Activated T-helper 9 cell treated with anti-CD3 and anti-CD28 coated beads, Interleukin-2, amount 50 U/mL, for 16 hours (primary cell): Measurements from ENCODE around the gene LMTK2.
"Not testable (repeated sequence)": the region's sequence is repeated elsewhere in the genome, so short reads cannot be mapped to it uniquely, and the experiment has no call there.

Experiments used
- DNase-seq: peaks from one replicate; pipeline ENCODE4 v3.0.0-alpha.2; 2020; ENCODE audit warnings: low read depth

LMTK2 gene

GRCh38 chr7:98217623-98218582 is 111.2 kb downstream of the LMTK2 start:
- no peak for DNase-seq

- not testable (repeated sequence) for DNase-seq
These were observed 112.7 kb downstream of the LMTK2 start for GRCh38 chr7:98219382-98219781.

- DNase-seq: no peak
These were observed 115.2 kb downstream of the LMTK2 start for GRCh38 chr7:98221611-98222532.

DNA sequence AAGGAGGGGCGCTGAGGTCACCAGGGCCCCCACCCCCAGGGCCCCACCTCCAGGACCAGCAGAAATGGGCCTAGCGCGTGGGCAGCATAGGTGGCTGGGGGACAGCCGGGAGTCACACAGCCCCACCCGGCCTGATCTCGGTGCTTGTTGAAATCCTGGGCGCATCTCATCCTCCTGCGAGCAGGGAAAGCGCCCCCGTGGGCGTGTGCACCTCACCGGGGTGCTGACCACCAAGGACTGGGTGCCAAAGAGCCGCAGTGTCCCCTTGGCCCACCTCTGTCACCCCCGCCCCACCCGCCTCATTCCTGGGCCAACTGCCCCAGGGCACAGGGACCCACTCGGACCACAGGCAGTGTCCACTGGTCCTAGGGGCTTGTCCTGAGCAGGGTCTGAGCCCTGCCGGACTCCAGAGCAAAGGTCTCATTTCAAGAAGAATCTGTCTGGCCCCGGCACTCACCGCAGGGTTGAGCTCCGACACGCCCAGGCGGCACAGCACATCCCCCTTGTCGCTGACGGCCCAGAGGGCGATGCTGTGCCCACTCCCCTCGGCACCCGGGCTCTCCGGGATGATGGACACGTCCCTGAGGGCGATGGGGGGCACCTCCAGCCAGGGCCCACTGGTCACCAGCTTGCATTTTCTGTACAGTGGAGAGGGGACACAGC is 116.0 kb downstream of the LMTK2 start:
- DNase-seq: no peak

- DNase-seq: no peak
These were observed 116.8 kb downstream of the LMTK2 start for GRCh38 chr7:98223351-98223897.

- DNase-seq: no peak
These were observed 117.4 kb downstream of the LMTK2 start for GRCh38 chr7:98223898-98224700.

GRCh38 chr7:98224701-98225181 is 118.1 kb downstream of the LMTK2 start:
- DNase-seq: no peak

DNA sequence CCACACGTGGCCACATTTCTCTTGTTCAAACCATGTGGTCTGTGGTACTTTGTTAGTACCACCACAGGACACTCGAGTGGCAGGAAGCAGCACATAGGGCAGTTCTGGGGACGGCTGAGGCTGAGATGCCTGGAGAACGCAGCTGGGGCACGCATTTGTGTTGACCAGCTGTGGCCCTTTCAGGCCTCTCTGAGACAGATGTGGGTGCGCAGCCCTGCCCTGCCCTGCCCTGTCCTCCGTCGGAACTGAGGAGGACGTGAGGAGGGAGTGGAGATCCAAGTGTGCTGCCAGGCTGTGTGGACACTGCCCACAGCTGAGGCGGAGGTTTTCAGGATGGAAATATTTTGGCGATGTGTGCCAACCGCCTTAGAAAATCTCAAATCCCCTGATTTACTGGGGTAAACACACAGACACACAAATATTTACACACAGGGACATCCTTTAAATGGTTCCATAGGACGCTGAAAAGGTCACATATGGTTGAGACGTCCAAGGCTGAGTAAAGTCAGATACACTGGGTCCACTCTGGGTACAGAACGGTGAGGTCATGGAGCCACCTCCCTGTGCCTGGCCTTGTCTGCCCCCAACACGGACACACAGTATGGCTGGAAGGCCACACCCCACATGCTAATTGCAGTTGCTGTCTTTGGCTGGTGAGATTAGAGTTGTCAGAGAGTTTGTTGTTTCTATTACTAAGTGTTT is 119.4 kb downstream of the LMTK2 start:
- no peak for DNase-seq

DNA sequence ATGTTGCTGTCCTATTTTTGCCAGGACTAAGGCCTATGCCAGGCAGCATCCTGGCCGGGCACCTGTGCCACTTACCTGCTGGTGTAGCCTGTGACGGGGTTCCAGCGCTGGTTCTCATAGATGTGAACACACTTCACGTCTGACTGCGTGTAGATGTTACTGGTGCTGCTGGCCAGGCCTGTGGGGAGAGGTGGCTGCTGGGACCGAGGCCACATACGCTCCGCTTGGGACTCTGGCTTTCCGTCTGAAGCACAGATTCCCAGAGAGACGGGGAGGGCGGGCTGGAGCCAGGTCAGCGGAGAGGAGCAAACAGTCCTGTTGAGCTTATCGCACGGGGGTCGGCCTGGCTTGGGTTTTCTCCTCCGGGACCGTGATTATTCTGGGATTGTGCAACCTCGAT is 121.3 kb downstream of the LMTK2 start:
- DNase-seq: no peak

GRCh38 chr7:98228801-98229200 is 122.1 kb downstream of the LMTK2 start:
- DNase-seq: no peak

GRCh38 chr7:98229441-98229840 is 122.8 kb downstream of the LMTK2 start:
- DNase-seq: no peak

DNA sequence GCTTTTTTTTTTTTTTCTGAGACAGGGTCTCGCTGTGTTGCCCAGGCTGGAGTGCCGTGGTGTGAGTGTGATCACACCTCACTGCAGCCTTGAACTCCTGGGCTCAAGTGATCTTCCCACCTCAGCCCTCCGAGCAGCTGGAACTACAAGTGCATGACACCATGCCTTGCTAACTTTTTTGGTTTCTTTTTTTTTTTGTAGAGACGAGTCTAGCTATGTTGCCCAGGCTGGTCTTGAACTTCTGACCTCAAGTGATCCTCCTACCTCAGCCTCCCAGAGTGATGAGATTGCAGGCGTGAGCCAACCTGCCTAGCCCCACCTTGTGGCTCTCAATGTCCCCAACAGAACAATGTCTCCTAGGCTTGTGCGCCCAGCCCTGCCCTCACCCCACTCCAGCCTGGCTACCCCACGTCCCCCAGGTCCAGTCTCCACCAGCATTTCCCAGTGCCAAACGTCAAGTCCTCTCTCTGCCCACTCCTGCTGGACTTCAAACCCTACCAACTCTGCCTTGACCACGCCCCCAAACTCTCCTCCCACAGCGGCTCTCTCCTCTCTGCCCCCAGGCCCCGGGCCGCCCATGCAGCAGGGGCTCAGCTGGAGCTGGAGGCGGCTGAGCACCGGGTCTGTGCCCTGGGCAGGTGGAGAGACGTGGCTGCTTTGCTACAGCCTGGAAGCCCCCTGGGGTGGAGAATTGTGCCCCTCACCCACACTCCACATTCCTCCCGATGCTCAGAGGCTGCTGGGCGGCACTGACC is 123.5 kb downstream of the LMTK2 start:
- no peak for DNase-seq

- DNase-seq: no peak
These were observed 124.2 kb downstream of the LMTK2 start for GRCh38 chr7:98230746-98231471.

DNA sequence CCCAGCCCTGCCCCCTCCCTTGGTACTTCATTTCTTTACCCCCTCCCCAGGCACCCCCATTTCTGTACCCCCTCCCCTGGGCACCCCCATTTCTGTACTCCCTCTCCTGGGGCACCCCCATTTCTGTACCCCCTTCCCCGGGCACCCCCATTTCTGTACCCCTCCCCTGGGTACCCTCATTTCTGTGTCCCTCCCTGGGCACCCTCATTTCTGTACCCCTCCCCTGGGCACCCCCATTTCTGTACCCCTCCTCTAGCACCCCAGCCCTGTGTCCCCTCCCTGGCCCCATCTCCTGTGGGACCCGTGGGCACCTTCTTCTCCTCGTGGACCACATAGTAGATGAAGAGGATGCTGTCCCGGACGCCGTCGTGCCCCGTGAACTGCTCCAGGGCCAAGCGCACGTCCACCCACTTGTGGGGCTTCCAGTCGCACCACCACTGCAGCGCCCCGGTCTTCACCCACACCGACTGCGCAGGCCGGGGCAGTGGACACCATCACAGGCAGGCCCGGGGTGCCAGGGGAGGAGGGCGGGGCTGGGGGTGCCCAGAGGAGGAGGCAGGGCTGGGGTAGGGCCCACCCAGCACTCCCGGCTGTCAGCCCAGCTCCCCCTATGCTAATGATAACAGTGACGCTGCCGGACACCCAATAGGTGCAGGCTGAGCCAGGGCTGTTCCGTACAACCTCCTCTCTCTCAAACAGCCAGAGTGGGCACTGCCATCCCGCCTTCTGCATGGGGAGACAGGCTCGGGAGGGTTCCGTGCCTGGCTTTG is 125.0 kb downstream of the LMTK2 start:
- no peak for DNase-seq

DNA sequence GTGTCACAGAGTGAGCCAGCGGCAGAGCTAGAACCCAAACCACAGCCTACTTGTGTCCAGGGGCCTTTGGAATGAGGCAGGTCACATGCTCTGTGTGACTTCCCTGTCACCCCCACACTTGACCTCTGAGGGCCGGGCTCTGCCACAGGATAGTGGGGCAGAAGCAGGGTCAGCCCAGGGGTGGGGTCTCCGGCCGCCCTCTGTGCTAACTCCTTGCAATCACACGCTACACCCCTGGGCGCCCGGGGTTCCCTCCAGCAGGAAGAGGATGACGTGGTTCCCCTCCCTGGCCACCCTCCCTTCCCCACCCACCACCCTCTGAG is 125.6 kb downstream of the LMTK2 start:
- DNase-seq: no peak

DNA sequence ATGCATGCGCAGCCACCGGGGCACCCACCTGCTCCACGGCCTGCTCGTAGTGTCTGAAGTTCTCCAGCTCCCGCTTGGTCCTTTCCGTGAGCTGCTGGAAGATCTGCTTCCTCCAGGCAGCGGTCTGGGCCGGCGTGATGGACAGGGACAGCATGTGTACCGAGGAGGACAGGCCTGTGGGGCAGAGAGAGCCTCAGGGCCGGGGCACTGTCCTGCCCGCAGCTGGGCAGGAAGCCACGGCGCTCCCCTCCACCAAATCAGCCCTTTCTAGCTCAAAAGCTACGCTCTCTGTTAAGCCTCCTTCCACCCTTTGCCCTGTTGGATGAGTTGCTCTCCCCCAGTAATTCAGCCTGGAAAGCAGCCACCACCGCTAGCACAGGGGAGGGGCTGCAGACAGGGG is 126.1 kb downstream of the LMTK2 start:
- DNase-seq: no peak

- DNase-seq: no peak
These were observed 126.8 kb downstream of the LMTK2 start for GRCh38 chr7:98233219-98234070.
